Neural progenitor cell (in vitro differentiated cells): ENCODE measurements around the gene SMIM10L2A.

ENCODE experiments used
- EZH2 ChIP-seq: fragments of 200-600 bp; sonication (generic); IDR thresholded peaks from 2 replicates; pipeline ENCODE4 v1.6.1; 2017; ENCODE audit warnings: antibody characterized with exemption, mild to moderate bottlenecking, moderate library complexity
- EZH2phosphoT487 ChIP-seq: fragments of 200-600 bp; sonication (generic); IDR thresholded peaks from 2 replicates; pipeline ENCODE4 v1.6.1; 2017; ENCODE audit warnings: antibody characterized with exemption
- TF ChIP-seq, protein P1 (sequence below): fragments of 200-600 bp; sonication (generic); IDR thresholded peaks from 2 replicates; pipeline ENCODE4 v1.5.1; 2017; ENCODE audit warnings: antibody characterized with exemption, mild to moderate bottlenecking

DNA sequence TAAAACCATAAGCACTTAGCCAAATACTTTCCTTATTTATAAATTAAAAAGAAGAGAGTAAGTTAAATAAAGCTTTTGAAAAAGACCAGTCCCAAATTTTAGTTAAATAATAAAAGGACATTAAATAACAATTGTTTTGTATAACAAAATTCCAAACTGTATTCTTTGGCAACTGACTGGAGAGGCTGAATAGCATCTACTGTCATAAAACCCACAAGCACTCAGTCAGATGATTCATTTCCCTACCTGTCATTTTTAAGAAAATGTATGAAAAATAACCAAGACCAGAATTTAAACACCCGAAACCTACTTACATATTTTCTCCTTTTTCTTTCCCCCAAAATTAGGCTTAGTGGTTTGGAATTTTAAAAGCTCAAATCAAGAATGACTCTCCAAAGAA lies 32.5 kb upstream of the SMIM10L2A start:
- TF ChIP-seq, protein P1, sequence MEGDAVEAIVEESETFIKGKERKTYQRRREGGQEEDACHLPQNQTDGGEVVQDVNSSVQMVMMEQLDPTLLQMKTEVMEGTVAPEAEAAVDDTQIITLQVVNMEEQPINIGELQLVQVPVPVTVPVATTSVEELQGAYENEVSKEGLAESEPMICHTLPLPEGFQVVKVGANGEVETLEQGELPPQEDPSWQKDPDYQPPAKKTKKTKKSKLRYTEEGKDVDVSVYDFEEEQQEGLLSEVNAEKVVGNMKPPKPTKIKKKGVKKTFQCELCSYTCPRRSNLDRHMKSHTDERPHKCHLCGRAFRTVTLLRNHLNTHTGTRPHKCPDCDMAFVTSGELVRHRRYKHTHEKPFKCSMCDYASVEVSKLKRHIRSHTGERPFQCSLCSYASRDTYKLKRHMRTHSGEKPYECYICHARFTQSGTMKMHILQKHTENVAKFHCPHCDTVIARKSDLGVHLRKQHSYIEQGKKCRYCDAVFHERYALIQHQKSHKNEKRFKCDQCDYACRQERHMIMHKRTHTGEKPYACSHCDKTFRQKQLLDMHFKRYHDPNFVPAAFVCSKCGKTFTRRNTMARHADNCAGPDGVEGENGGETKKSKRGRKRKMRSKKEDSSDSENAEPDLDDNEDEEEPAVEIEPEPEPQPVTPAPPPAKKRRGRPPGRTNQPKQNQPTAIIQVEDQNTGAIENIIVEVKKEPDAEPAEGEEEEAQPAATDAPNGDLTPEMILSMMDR = no peak
- TF ChIP-seq EZH2phosphoT487 = no peak
- no peak for TF ChIP-seq EZH2
